Natural killer cell (primary cell): ENCODE data around the gene TENM3. TPM values are rescaled to one million over a fixed set of nuclear protein-coding genes. Genes with fewer than 3 reads are reported as not detected.

ENCODE experiments used
- ATAC-seq, 3 donors: fragments of 150-1000 bp in 2 of 3; fragments of 200-7000 bp in 1 of 3; cut with Tn5 transposase; 1 replicate in 1 of 3; 2 replicates in 2 of 3; pipeline ENCODE4 v1.10.0; 2021; ENCODE audit warnings: mild to moderate bottlenecking in 2 of 3, moderate library complexity in 2 of 3
- DNase-seq, 2 donors: peaks; one replicate each; pipeline versions ENCODE4 v3.0.0 to v3.0.0-alpha.2; 2013 to 2021; ENCODE audit warnings: mixed read lengths in 1 of 2
- H3K27ac ChIP-seq: one replicate; pipeline ENCODE4 v1.5.1; 2013; ENCODE audit warnings: mild to moderate bottlenecking, low read length
- H3K27me3 ChIP-seq: one replicate; pipeline ENCODE4 v1.6.1; 2013; ENCODE audit warnings: low read length; ENCODE audit not compliant: control insufficient read depth, insufficient read depth
- H3K36me3 ChIP-seq: one replicate; pipeline ENCODE4 v1.6.1; 2013; ENCODE audit warnings: low read length; ENCODE audit not compliant: control insufficient read depth, insufficient read depth
- H3K4me1 ChIP-seq: one replicate; pipeline ENCODE4 v1.6.1; 2013; ENCODE audit warnings: low read length; ENCODE audit not compliant: control insufficient read depth, insufficient read depth
- H3K4me3 ChIP-seq: one replicate; pipeline ENCODE4 v1.5.1; 2013; ENCODE audit warnings: low read length
- H3K9me3 ChIP-seq: one replicate; pipeline ENCODE4 v1.6.1; 2013; ENCODE audit warnings: low read length; ENCODE audit not compliant: control insufficient read depth, insufficient read depth
- H3K27ac Mint-ChIP-seq, 2 donors: one replicate each; pipeline ENCODE4 v1.8.0; 2022; ENCODE audit warnings: mild to moderate bottlenecking in 2 of 2, mixed read lengths in 2 of 2, moderate library complexity in 1 of 2
- H3K27me3 Mint-ChIP-seq, 2 donors: one replicate each; pipeline ENCODE4 v1.8.0; 2022; ENCODE audit warnings: low read depth in 2 of 2, mixed read lengths in 2 of 2
- H3K36me3 Mint-ChIP-seq: one replicate; pipeline ENCODE4 v1.8.0; 2022; ENCODE audit warnings: mixed read lengths
- H3K4me1 Mint-ChIP-seq, 2 donors: one replicate each; pipeline ENCODE4 v1.8.0; 2022; ENCODE audit warnings: mixed read lengths in 2 of 2
- H3K4me3 Mint-ChIP-seq: one replicate; pipeline ENCODE4 v1.8.0; 2022; ENCODE audit warnings: mild to moderate bottlenecking, moderate library complexity, mixed read lengths
- H3K9me3 Mint-ChIP-seq, 2 donors: one replicate each; pipeline ENCODE4 v1.8.0; 2022; ENCODE audit warnings: mixed read lengths in 2 of 2
- WGBS: methylation state at CpG from one replicate; pipeline ENCODE4 v1.1.7; 2013; ENCODE audit warnings: missing lambda C conversion rate; ENCODE audit not compliant: insufficient coverage; 5-methylcytosine and 5-hydroxymethylcytosine counted together
- intact Hi-C: fragments of 100-400 bp; cut with micrococcal nuclease; formaldehyde crosslinking; loops from one replicate; pipeline ENCODE4 v1.14.2; 2022
- total RNA-seq, 4 donors: library from RNA; stranded (reverse); fragments of 120-200 nt in 1 of 4; gene quantifications; one replicate each; pipeline versions ENCODE4 v1.2.3 to v1.2.4, GENCODE V29; 2013 to 2022
- TF ChIP-seq, protein P1 (sequence below): fragments of 200-600 bp; IDR thresholded peaks from one replicate; pipeline ENCODE4 v1.8.0; 2022; ENCODE audit warnings: antibody characterized with exemption

TENM3 gene
- total RNA-seq, 3 donors from 2014 or later (not counting 1 experiment from before 2014, with no cell fraction given): not detected

GRCh38 chr4:182746876-182747275 lies 503.7 kb downstream of the TENM3 start:
- WGBS: 93% methylated on average over 3 of the region's 4 CpGs

DNA sequence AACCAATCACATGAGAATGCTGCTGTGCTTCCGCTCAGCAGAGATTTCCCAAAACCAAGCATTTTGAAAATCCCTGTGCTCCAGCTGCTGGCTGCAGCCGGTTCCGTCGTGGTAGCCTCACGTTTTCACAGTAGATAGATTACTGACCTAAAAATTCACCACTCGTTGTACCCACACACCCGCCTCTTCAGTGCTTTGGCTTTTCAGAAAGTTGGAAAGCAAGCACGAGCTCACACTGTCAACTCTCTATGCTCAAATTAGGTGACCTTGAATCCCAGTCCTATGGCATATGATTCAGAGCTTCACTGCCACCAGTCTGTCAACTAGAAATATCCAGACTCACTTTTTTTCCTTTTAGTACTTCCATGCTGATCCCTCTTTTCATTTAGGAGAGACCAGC lies 505.1 kb downstream of the TENM3 start:
- H3K9me3 Mint-ChIP-seq: peaks cover 0 to 2% of the 10 kb centered on the region in 2 donors
- no peak for ATAC-seq
- H3K27ac Mint-ChIP-seq: no peak overlapping the region
- DNase-seq: no peak
- H3K4me3 ChIP-seq: no peak overlapping the region
- H3K27me3 ChIP-seq: no peaks in the 10 kb centered on the region
- intact Hi-C loops: no loop called here
- no peaks in the 10 kb centered on the region for H3K4me1 ChIP-seq
- H3K36me3 ChIP-seq: no peaks in the 10 kb centered on the region
- H3K27me3 Mint-ChIP-seq: peaks cover 0 to 5% of the 10 kb centered on the region in 2 donors
- no peaks in the 10 kb centered on the region for H3K36me3 Mint-ChIP-seq
- H3K4me1 Mint-ChIP-seq: no peaks in the 10 kb centered on the region
- H3K9me3 ChIP-seq: no peaks in the 10 kb centered on the region
- no peak overlapping the region for H3K27ac ChIP-seq
- 82% methylated on average over 8 of the region's 8 CpGs for WGBS
- H3K4me3 Mint-ChIP-seq: no peak overlapping the region
- TF ChIP-seq, protein P1, sequence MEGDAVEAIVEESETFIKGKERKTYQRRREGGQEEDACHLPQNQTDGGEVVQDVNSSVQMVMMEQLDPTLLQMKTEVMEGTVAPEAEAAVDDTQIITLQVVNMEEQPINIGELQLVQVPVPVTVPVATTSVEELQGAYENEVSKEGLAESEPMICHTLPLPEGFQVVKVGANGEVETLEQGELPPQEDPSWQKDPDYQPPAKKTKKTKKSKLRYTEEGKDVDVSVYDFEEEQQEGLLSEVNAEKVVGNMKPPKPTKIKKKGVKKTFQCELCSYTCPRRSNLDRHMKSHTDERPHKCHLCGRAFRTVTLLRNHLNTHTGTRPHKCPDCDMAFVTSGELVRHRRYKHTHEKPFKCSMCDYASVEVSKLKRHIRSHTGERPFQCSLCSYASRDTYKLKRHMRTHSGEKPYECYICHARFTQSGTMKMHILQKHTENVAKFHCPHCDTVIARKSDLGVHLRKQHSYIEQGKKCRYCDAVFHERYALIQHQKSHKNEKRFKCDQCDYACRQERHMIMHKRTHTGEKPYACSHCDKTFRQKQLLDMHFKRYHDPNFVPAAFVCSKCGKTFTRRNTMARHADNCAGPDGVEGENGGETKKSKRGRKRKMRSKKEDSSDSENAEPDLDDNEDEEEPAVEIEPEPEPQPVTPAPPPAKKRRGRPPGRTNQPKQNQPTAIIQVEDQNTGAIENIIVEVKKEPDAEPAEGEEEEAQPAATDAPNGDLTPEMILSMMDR: no peak

More at GRCh38 chr4:182746876-182747275, 503.7 kb downstream of the TENM3 start:
- Mint-ChIP-seq H3K9me3 (peaks cover 0 to 2% of the 10 kb centered on the region in 2 donors), H3K27ac (no peak overlapping the region), H3K4me1 (no peaks in the 10 kb centered on the region), H3K4me3 (no peak overlapping the region), H3K36me3 (no peaks in the 10 kb centered on the region), H3K27me3 (peaks cover 0 to 5% of the 10 kb centered on the region in 2 donors)
- H3K27me3 ChIP-seq: no peaks in the 10 kb centered on the region
- no peaks in the 10 kb centered on the region for H3K36me3 ChIP-seq
- no peak overlapping the region for H3K4me3 ChIP-seq
- H3K27ac ChIP-seq: no peak overlapping the region
- TF ChIP-seq, protein P1: no peak
- no peaks in the 10 kb centered on the region for H3K9me3 ChIP-seq
- DNase-seq (no peak), ATAC-seq (no peak)
- intact Hi-C loops: no loop called here
- no peaks in the 10 kb centered on the region for H3K4me1 ChIP-seq

- WGBS: 88% methylated on average over 2 of the region's 2 CpGs
- Mint-ChIP-seq H3K4me1 (no peaks in the 10 kb centered on the region), H3K27me3 (peaks cover 0 to 5% of the 10 kb centered on the region in 2 donors), H3K9me3 (peaks cover 0 to 2% of the 10 kb centered on the region in 2 donors), H3K36me3 (no peaks in the 10 kb centered on the region), H3K27ac (no peak overlapping the region), H3K4me3 (no peak overlapping the region)
- DNase-seq (no peak), ATAC-seq (no peak)
- TF ChIP-seq, protein P1: no peak
- Histone ChIP-seq H3K27me3 (no peaks in the 10 kb centered on the region), H3K4me1 (no peaks in the 10 kb centered on the region), H3K4me3 (no peak overlapping the region), H3K36me3 (no peaks in the 10 kb centered on the region), H3K9me3 (no peaks in the 10 kb centered on the region), H3K27ac (no peak overlapping the region)
- intact Hi-C loops: no loop called here
Measured at GRCh38 chr4:182748949-182749348, 505.7 kb downstream of the TENM3 start.

- no peaks in the 10 kb centered on the region for H3K9me3 ChIP-seq
- peaks cover 0 to 2% of the 10 kb centered on the region in 2 donors for H3K9me3 Mint-ChIP-seq
- H3K27me3 Mint-ChIP-seq: peaks cover 0 to 5% of the 10 kb centered on the region in 2 donors
- no peaks in the 10 kb centered on the region for H3K4me1 ChIP-seq
- H3K4me3 ChIP-seq: no peak overlapping the region
- intact Hi-C loops: no loop called here
- no peaks in the 10 kb centered on the region for H3K27me3 ChIP-seq
- H3K36me3 ChIP-seq: no peaks in the 10 kb centered on the region
- ATAC-seq (no peak), DNase-seq (no peak)
- TF ChIP-seq, protein P1: no peak
- no peak overlapping the region for H3K4me3 Mint-ChIP-seq
- H3K27ac Mint-ChIP-seq: no peak overlapping the region
- H3K36me3 Mint-ChIP-seq: no peaks in the 10 kb centered on the region
- no peaks in the 10 kb centered on the region for H3K4me1 Mint-ChIP-seq
- H3K27ac ChIP-seq: no peak overlapping the region
- WGBS: 89% methylated on average over 1 of the region's 1 CpG
Measured at GRCh38 chr4:182749667-182750167, 506.5 kb downstream of the TENM3 start.
